NCI-H748 treated with DMSO at 0.1 percent for 48 hours (cell line): ENCODE measurements around the gene TMBIM1.
A peak's percentile ranks its signal among the peaks of the same experiment; 100 is the strongest.

Experiments used
- DNase-seq: peaks from one replicate; lab custom pipeline; 2025; lab: John Stamatoyannopoulos, UW

Gene TMBIM1

GRCh38 chr2:218292048-218293014 lies at the start of gene TMBIM1:
Gene TMBIM1 (minus strand): TSS chr2:218292503. CDS start chr2:218282141, 10,362 bp downstream.
- no peak for DNase-seq

DNA sequence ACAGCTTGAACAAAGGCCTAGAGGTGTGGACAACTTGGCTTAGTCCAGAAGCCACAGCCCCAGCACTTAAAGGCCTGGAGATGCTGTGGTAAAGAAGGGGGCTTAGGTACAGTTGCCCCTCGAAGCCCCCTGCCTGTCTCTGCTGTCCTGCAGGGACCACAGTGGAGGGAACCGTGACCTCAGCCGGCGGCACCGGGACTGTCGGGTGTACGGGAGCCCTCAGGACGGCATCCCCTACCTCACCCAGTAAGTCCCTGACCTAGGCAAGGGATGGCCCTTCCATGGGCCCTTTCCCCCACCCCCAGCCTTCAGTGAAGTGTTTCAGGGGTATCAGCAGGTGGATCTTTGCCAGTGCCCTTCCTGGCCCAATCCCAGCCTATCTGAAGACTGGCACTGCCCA lies 49.1 kb upstream of the TMBIM1 start:
- no peak for DNase-seq

- DNase-seq = no peak
These were observed 48.4 kb upstream of the TMBIM1 start for GRCh38 chr2:218340656-218341055.

DNA sequence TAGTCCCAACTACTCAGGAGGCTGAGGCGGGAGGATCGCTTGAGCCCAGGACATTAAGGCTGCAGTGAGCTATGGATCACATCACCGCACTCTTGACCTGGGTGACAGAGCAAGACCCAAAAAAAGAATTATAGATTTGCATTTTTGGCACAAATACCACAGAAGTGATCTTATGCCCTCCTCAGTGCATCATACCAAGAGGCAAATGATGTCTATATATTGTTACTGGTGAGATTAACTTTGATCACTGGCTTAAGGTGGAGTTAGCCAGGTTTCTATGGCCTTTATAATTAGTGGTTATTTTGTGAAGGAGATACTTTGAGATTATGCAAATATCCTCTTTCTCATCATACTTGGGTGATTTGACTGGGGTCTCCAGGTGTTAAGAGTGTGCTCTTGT lies 42.2 kb upstream of the TMBIM1 start:
- DNase-seq = no peak

DNA sequence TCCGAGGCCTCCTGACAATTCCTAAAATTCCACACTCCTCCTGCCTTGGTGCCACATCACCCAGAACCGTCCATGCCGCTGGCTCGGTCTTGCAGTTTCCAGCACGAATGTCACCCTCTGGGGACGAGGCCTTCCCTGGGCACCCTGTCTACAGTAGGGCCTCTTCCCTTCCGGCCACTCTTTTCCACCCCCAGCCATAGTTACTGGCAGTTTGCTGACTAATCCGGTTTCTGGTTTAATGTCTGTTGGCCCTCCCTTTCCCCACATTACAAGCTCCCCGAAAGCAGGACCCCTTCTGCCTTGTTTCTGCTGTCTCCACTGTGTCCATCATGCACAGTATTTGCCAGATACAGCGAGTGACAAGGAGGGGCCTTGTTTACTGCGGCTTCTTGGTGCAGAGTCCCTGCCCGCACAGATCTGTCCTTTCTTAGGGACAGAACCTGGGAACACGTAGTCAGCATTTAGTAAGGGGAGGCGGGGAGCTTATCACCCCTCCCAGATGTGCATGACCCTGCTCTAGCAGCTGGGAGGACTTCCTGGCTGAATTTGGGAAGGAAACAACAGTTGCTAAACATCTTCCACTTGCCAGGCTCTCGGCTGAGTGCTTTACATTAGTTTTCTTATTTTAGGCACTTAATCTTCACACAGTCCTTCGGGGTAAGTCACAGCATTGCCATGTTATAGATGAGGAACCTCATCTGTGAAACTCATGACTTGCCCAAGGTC lies 40.8 kb upstream of the TMBIM1 start:
- no peak for DNase-seq

DNA sequence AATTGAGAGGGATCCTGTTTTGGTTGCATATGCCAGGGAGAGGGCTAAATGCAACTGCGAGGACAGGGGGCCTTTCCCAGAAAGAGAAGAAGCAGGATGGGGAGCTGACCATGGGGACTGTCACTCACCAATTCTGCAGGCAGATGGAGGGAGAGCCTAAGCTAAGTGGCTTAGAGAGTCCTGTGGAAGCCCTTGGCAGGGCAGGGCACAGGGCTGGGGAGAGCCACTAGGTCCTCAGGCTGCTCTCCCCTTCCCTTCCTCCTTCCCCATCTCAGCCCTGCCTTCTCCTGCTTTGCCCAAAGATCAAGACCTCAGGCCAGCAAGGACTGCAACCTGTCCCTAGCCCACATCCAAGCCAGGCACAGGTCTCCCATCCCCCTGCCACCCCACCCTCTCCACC lies 40.0 kb upstream of the TMBIM1 start:
- no peak for DNase-seq

GRCh38 chr2:218331745-218332144 lies 39.4 kb upstream of the TMBIM1 start:
- DNase-seq = no peak

- DNase-seq = no peak
These were observed 37.7 kb upstream of the TMBIM1 start for GRCh38 chr2:218329826-218330593.

GRCh38 chr2:218329027-218329825 lies 36.9 kb upstream of the TMBIM1 start:
- no peak for DNase-seq

DNA sequence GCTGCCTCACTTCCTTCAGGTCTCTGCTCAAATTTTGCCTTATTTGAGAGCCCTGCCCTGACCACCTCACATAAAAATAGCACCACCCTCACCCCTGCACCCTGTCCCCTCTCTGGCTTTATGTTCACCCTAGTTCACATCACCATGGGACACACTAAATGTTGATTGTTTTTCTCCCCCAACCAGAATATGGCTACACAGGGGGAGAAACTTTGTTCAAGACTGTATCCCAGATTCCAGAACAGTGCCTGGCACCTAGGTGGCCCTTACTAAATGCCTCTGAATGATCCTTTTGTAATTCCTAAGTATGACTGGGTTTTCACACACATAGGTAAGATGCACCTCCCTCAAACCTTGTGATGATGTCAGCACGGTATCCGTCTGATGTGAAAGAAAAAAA lies 36.0 kb upstream of the TMBIM1 start:
- no peak for DNase-seq

DNA sequence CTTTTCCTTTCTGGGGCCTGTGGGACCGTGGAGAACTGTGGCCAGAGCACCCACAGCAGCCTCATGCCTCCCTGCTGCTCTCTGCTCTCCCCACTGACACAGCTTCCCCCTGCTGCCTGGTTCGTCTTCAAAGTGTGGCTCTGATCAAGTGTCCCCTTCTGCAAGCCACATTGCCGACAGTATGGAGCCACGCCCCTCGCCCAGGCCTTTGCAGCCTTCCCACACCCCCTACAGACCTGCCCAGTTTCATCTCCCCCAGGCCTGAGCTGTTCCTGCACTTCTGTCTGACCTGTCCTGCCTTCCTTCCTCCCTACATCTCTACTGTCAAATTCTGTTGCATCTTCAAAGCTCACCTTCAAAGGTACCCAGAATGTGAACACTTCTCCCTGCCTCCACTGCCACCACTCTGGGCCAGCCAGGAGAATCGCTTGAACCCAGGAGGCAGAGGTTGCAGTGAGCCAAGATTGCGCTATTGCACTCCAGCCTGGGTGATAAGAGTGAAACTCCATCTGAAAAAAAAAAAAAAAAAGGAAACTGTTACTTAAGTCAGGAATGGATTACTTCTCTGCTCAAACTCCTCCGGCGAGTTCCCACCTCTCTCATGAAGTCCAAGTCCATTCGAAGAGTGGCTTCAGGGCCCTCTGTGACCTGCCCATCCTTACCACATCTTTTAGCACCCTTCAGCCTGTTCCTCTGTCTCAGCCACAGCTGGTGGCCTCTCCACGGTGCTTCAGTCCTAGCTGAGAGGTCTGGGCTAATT lies 35.3 kb upstream of the TMBIM1 start:
- no peak for DNase-seq

DNA sequence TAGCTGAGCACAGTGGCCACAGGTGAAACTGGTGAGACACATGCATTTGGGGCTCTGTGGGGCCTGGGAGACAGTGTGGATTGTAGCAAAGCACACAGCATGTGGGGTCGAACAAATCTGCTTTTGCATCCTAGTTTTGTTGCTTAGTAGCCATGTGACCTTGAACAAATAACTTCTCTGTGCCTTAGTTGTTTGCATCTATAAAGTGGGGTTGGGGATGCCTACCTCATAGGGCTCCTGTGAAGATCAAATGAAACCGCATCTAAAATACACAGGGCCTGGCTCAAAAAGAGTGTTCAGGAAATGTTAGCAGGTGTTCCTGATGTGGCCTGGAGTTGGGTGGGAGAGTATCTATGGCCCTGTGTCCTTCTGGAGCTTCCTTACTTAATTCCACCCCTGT lies 34.0 kb upstream of the TMBIM1 start:
- no peak for DNase-seq

GRCh38 chr2:218325566-218326160 lies 33.4 kb upstream of the TMBIM1 start:
- no peak for DNase-seq

DNA sequence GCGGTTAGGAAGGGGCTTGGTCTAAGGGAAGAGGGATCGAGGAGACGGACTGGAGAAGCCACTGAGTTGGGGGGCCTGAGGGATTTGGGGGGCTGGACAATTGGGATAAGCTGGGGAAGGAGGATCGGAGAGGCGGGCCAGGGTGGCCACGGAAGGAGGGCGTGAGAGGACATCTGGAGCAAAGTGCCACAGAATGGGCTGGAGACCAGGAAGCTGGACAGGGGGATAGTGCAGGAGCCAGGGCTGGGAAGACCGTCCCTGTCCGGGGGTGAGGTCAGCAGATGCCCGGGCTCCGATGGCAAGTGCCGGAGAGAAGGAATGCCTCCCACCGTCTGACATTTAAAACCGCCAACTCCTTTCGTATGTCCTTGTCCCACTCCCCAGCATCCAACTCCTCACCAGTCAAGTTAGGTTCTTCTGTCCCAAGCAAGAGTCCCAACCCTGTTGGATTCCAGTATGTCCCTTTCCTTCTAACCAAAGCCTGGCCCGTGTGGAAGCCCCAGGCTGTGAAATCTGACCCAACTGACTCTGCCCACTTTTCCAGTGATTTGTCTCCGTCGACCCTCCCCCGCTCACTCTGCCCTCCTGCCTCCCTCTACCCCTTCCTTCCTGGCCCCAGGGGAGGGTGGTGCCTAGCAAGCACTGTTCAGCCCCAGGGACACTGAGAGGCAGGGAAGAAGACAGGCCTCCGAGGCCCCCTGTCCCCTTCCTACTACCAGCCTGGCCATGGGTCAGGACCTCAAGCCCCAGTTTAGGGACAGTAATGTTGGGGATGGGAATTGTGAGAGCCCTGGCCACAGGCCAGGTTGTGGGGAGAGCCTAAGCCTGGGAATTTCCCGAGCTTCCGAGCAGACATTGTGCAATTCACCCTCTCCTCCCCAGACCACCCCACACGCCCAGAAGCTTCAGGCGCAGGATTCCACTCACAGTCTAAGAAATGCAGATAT lies 31.5 kb upstream of the TMBIM1 start:
- peak; percentile 48 for DNase-seq

DNA sequence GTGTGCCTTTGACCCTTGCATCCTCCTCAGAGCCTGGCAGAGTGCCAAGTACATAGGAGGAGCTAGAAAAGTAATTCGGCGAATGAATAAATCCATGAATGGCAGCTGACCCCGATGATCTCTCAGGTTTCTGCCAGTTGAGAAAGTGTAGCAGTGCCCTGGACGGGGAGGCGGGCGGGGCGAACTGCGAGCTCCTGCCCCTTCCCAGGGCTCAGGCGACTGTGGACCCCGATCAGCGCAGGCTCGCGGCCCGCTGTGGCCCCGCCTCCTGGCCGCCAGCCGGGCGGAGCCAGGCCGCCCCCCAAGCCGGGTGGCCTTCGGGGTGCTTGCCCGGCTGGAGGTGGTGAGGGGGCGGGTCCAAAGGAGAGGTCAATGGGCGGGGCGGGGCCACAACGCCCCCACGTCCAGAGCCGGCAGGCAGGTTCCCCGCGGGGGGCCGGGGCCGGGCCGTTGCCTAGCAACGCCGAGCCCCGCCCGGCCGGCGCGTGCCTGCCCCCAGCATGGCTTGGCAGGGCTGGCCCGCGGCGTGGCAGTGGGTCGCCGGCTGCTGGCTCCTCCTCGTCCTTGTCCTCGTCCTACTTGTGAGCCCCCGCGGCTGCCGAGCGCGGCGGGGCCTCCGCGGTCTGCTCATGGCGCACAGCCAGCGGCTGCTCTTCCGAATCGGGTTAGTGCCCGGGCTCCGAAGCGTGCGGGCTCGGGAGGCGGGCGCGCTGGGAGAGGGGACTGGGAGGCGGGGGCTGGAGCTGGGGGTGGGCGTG lies 30.6 kb upstream of the TMBIM1 start:
- peak; percentile 81 for DNase-seq

GRCh38 chr2:218320704-218321336 lies 28.5 kb upstream of the TMBIM1 start:
- no peak for DNase-seq

DNA sequence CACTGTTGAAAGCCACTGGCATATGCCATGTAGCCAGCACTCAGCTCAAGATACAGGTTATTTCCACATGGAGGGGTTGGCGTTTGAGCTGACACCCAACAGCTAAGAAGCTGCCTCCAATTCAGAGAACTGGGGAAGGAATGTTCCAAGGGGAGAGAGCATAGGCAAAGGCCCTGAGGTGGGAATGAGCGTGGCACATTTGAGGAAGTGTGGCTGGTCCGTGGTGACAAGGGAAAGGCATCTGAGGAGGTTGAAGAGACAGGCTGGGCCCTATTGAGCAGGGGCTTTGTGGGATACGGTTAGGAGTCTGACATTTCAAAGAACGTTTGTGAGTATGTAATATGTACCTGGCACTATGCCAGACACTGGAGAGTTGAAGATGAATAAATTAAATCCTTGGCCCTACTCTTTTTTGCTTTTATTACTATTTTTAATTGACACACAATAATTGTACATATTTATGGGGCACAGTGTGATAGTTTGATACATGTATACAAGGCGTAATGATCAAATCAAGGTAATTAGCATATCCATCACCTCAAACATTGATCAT lies 27.6 kb upstream of the TMBIM1 start:
- DNase-seq = no peak

GRCh38 chr2:218318241-218318640 lies 25.9 kb upstream of the TMBIM1 start:
- no peak for DNase-seq
